ENCODE data around the gene CNTN1.

The CNTN1 gene

DNA sequence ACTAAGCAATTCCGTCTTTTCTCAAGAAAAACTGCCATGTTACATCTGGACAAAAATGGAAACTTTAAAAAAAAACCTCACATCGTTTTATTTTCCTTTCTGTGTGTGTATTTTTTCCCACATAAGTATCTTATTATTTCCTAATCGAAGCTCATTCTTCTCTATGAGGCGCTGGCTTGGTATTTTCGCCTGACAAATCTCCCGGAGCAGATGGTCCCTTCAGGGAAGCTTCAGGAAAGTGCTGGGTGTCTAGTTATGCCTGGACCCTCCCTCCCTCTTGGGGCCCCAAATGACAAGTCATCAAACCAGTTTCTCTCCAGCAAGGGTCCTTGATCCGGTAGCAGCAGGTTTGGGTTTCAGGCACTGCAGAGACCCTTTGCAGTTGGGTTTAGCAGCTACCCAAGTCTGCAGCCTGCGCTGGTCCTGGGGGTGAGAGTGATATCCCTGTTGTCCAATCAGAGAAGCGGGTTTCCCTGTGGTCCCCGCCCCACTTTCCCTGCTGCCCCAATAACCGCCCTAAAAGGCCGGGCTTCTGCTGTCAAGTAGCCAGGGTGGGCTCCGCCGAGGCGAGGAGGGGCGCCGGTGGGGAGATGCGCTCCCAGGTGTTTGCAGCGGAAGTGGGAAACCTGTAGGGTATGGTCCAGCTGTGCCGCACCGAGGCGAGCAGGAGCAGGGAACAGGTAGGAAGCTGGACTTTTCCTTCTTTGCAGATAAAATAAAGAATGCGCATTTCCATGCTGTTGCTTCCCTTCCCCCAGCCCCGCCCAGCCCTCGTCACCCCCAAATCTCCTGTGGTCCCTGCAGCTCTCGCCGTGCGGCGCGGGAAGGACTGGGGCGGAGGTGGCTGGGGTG lies at the start of gene CNTN1:
TSS of gene CNTN1 (plus strand) at position 527 of the 852 bp plus-strand sequence.
- no peak for DNase-seq

DNA sequence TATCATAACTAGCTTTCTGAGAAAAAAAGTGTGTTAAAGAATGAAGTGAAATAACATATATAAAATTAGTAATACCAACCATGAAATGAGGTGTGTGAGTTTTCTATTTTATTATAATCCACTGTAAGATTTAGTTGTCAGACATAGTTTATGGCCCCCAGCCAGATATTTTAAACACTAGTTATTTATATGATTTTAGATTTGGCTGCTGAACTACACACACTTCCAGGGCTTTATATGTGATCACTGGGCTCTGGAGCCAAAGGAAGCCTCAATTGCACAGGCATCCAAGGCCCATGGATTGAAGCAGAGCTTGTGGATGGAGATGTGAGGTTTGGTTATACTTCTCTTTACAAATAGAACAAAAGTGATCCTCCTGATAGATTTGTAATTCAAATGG lies 48.7 kb upstream of the CNTN1 start:
- DNase-seq: no peak

DNA sequence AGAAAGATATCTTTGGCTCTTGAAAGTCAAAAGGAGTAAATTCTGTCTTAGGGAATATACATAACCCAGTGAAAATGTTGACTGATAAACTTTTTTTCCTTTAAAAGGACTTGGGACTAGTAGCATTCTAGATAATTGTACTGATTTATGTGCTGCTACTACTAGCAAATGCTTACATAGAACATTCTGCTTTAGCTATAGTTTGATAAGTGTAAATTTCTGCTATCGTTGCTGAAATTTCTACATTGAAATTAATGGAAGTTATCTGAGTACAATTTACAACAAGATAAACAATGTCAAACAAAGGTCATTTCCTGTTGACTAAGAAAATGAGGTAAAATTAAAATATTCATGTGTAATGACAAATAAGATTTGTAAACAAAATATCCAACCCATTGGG lies 48.3 kb upstream of the CNTN1 start:
- no peak for DNase-seq

DNA sequence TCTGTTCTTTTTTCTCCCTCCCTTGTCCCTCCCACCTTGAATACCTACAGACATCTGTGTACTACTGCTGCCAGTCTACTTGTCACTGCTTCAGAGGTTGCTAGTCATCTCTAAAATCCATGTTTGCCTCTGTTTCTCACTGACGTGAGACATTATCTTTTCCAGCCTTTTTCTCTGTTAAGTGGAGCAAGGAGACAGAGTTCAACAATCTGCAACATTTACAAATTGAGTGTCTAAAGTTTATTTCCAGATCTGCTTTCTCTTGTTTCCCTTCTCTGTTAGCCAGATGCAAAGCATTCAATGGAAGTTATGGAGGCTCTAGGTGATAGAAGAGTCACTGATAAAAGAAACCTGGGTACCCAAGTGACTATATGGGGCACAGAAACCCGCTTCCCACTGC lies 47.5 kb upstream of the CNTN1 start:
- no peak for DNase-seq

DNA sequence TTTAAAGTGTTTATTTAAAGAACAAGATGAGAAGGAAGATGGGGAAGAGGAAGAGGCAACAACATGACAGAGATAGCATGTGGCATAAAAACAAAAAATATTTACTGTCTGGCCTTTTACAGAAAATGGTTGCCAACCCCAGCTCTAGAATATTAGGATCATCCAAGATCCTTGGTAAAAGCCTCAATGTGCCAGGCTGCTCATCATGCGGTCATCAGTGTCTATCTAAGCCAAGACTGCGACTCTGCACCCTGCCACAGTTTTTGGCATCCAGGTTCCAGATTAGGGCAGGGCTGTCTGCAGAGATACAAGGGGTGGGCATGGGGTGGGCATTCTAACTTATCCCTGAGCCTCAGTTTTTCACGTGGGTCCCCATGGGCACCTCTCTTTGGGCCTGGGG lies 46.9 kb upstream of the CNTN1 start:
- no peak for DNase-seq

DNA sequence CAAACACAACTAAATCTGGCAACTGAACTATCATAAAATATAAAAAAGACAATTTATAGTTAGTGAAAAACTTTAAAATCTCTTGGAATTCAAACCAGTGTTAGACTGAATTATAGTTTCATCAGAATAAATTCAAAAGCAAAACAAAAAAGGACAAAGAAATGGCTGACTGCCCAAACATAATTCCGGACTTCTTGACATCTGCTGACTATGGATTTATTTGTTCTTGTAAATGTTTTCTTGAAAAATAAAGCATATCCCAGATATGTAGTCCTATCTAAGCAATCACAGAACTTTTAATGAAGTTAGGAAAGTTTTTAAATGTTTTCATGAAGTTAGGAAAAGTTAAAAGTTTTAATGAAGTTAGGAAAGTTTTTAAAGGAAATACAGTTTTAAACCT lies 45.8 kb upstream of the CNTN1 start:
- DNase-seq: no peak

DNA sequence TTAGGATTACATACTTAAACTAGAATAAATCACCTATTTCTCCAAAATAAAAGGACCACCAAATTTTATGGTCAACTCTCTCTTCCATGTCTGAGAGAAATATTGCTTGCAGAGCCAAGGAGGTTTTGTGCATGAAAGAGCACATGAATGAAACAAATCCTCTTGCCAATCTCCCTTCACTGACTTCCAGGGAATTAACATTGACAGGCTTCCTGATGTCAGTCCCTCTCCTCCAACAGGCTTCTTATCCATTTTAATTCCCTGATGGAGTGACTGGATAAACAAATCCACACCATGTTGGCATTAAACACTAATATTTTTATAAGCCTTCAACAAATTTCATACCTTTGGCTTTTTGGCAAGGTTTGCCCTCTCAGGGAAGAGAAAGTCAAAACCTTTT lies 45.3 kb upstream of the CNTN1 start:
- no peak for DNase-seq

DNA sequence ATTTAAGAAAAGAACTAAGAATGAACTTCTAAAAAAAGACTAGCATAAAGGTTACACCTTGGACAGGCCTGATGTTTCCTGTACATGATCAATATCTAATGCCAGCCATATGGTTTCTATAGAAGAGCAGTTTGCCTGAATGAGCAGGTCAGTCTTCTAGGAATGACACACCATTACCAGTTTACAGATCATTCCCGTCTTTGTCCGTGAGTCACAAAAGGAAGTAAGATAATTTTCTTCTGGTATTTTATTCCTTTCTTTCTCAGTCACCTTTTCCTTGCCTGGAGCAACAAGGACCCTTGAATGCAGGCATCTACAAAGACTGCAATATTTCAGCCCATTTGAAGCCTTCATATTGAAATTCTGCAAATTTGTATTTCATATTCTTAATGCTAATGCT lies 44.6 kb upstream of the CNTN1 start:
- DNase-seq: no peak

DNA sequence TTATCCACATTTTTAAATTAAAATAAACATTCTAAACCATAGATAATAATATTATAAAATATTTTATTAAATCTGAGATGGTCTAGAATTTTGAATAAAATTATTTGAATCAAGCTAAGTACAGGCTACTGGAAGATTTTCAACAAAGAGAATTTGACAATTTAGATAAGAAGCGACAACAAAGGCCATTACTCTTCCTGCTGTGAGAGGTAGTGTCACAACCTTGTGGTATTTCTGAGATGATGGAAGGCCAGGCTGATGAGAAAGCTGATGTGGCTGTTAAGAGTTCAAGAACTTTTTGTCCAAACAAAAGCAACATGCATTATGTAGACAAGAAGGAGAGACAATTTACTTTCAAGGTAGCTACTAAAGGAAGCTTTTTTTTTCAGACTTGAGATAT lies 43.7 kb upstream of the CNTN1 start:
- DNase-seq: no peak

DNA sequence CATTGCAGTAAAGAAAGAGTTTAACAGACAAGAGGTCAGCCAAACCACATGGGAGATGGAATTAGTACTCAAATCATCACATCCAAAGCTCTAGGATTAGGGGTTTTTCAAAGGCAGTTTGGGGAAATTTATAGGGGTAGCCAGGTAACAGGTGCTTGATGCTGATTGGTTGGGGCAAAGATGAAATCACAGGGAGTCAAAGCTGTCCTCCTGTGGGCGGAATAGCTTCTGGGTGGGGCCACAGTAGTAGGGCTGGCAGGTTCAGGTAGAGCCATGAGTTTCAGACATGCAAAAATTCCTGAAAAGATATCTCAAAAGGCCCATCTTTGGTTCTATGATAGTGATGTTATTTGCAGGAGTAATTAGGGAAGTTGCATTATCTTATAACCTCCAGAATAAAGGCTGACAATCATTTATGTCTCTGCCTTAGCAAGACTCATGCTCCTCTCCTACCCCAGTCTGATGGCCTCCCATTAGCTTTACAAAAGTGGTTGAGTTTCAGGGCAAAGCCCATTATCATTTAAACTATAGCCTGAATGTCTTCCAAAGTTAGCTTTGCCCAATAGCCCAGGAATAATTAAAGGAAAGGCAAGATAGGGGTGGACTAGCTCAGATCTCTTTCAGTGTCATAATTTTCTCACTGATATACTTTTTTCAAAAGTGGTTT lies 42.1 kb upstream of the CNTN1 start:
- no peak for DNase-seq

DNA sequence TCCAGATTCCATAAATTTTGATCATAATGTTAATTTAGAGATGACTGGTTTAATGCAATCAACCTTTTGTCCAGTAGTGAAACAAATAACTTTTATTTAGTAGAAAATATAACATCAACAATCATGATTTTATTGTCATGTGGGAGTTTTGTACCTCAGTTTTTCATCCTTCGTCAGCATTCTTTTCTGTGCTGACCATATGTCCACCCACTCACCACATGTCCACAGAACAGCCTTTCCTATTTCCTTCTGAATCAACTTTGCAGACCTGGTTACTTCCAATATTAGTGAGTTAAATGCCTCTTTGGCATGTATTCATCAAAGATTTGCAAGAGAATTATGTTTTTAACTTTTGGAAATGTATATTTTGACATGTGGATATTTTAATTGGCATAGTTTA lies 36.8 kb upstream of the CNTN1 start:
- no peak for DNase-seq

DNA sequence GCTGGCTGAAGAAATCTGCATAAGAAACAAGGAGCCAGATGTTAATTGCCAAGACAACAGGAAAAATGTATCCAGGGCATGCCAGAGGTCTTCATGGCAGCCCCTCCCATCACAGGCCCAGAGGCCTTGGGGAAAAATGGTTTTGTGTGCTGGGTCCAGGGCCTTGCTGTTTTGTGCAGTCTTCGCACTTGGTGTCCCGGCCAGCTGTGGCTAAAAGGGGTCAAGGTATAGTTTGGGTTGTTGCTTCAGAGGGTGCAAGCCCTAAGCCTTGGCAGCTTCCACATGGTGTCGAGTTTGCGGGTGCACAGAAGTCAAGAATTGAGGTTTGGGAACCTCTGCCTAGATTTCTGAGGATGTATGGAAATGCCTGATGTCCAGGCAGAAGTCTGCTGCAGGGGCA lies 29.9 kb upstream of the CNTN1 start:
- no peak for DNase-seq

DNA sequence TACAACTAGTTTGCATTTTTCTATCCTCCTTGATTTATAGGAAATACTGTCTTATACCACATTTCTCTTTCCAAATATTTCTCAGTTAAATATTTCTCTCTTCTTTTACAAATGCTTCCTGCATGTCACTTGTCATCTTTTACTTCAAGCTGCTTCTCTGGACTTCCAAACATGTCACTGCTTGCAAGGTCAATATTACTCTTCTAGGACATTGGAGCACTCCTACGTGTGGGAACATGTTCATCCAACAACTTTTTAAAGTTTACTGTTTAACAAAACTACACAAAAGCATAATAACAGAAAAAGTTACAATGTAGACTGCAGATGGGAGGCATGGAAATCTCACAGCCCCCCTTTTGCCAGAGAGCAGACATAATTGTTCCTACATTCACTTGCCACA lies 28.5 kb upstream of the CNTN1 start:
- no peak for DNase-seq

DNA sequence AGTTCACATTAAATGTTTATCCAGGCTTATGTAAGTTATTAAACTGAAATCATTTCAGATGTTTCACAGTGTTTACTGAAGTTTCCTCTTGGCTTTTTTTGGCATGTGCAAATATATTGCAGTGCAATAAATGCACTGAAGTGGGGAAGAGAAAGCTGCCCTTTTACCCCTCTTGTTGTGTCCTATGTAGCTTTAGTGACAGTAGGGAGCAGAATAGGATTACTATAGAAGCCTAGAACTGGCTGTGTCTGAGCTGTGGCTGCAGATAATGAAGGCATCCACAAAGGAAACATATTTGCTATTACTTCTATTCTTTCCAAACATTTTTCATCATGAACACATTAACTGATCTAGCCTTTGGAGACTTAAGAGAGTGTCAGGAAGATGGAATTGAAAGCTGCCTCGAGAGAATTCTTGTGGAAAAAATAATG lies 24.1 kb upstream of the CNTN1 start:
- DNase-seq: no peak

DNA sequence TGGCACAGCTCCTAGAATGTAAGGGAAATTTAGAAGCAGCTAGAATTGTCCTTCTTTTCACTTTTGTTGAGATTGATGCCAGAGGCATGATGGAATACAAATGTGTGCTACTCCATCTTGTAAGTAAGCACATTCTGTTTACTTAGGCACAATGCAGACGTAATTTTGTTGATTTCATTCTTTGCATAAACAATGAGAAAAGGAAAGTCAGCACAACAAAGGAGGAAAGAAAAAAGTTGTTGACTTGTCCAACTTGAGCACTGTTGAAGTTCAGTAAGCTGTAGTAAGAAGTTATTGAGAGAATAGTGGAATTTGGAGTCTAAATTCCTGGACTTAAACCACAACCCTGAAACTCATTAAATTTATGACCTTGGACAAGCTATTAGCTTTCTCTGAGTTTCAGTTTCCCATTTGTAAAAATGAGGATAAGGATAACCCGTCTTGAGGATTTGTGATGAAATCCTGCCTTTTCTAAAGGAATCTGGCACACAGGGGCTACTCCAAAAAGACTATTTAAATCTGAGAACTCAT lies 19.4 kb upstream of the CNTN1 start:
- no peak for DNase-seq

DNA sequence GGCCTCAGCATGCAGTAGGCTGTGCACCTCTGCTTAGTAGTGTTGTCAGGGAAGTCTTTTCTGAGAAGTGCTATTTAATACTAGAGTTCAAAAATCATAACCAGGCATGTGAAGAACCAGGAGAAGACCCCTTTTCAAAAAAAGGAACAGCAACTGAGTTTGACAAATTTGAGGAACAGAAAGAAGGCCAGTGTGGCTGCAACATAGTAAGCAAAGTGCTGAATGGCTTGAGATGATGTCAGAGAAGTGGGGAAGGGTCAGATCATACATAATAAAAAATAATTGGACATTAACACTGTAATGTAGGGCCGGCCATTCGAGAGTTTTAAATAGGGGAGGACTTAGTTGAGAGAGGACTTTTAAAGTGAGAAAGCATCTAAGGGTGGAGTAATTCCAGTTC lies 11.1 kb upstream of the CNTN1 start:
- DNase-seq: no peak

DNA sequence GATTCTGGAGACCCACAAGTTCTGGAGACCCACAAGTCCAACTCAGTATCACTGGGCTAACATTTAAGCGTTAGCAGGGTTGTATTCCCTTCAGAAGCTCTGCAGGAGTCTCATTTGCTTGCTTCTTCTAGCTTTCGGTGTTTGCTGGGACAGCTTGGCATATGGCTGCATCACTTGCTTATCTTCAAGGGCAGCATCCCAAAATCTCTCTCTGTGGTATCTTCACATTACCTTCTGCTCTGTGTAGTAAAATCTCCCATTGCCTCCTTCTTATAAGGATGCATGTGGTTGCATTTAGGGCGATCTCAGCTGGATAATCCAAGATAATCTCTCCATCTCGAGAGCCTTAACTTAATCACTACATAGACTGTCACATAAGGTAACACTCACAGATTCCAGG lies 7.3 kb upstream of the CNTN1 start:
- no peak for DNase-seq

DNA sequence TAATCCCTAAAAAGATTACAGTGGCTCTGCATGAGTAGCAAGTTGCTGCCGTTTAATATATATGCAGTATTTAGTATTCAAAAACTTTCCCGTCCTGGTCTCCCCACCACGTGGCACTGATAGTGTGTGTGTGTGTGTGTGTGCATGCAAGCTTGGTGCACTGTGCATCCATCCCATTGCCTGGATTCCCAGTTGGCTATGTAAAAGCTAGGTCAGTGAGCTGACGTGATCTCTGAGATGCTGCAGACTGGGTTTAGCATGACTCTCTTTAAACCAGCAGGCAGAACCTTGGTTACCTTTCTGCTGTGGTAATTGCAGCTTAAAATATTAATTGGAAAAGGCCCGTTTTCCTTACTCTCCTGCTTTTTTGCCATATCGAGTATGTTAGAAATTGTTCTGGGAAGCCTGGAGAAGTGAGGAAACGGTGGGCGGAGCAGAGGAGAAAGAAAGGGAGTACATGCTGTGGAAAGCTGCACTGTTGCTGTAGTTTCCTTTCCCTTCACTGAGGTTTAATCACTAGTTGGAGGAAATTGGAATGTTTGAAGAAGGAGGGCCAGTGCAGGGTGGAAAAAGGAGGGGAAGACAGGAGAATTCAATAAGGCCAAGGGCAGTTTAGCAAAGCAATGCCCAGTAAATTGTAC lies 4.0 kb upstream of the CNTN1 start:
- no peak for DNase-seq

DNA sequence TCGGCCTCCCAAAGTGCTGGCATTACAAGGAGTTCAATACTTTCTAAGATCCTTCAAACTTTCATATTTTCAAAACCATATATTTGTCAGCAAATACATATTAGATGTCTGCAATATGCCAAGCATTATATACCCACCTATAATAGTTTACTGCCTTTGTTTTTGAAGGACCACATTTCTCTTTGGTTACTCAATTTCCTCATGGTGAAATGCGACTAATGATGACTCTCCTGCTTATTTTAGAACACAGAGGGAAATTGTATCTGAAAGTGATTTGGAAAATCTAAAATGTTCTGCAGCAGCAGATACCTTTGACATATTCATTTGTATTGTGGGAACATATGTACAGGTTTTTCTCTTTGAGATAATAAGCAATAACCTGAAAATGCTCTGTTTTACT lies 2.7 kb upstream of the CNTN1 start:
- DNase-seq: no peak

DNA sequence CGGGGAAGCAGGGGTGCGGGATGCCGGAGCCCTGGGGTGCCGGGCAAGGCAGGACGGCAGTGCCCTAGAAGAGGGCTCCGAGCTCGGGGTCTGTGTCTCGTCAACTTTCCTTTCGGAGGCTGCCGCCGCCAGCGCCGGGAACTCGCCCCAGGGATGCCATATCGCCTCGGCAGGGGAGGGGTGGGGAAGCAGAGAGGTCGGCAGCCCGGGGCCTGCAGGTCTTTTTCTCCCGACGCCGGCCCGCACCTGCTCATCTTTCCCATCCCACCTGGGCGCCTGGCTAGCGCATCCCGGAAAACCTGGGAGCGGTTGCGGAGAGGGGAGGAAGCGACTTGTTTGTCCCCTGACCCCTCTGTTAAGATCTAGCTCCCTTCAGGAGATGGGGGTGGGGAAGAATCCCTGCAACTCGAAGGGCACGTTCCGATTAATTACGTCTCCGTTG lies 547 bp downstream of the CNTN1 start:
- no peak for DNase-seq

DNA sequence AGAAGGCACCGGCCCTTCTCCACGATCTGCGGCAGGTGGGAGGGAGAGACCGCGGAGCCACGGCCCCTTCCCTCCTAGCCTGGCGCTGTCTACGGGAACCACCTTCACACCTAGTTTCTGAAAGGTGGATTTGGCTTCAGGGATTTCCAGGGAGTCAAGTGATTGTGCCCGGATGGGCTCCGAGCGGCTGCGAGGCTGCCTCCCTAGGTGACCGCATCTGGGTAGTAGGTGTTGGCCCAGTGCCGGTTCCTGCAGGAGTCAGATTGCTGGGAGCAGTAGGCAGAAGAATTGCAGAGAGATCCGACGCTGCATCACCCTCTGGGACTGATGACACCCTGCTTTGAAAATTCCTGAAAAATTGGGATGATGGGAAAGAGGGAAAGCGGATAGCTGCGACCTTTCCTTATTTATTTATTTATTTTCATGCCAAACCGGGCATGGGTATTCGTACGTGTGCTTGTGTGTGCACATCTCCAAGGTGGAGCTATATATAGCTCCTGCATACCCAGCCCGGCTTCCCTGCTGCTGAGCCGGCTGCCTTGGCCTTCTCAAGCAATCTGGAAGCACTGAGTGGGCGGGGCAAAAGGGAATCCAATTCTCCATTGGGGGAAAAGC lies 1.1 kb downstream of the CNTN1 start:
- DNase-seq: no peak

DNA sequence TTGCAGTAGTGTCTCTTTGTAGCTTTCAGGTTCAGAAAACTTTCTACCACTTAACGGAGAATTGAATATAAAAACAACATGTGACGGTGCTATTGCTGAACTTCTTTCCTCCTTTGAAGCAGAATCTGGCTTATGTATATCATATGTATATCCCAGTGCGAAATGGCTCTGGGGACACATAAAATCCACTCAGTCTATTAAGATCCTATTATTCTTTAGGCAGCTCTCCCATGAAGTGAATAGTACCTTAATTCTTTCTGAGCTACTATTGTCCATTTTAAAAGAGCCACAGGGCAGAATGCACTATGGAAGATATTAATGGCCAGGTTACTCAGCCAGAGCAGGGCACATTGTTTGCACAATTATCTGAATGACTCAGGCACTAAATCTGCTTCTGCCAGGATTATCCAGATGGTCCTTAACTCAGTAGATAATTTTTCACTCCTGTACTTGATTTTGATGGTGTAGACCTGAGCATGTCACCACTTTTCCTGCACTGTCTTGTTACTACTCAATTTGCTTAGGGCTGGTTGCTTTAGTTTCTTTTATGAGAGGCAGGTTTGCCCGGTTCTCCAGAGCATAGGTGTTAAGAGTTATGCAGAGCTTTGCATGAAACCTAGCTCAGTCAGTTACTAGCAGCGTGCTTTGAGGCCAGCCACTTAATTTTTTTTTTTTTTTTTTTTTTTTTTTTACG lies 5.5 kb downstream of the CNTN1 start:
- no peak for DNase-seq

DNA sequence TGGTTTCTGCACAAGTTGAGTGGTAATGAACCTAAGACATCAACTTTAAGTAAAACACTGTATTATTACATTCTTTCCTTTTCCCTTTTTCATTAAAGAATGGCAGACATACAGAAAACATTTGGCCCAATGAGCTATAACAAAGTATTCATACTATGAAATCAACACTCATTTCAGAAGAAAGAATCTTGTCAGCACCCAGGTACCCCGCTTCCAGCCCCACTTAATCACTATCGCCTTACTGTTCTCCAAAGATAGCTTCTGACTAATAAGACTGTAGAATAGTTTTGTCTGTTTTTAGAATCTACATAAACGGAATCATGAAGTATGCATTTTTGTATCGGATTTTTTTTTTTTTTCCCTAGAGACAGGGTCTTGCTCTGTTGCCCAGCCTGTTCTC lies 9.5 kb downstream of the CNTN1 start:
- no peak for DNase-seq

Measured in activated gamma-delta T cell treated with Interleukin-2 at 50 U/mL for 16 hours (primary cell).